Posterior cingulate gyrus (tissue), 11 donors: ENCODE data around the gene YY1.
A peak's percentile ranks its signal among the peaks of the same experiment; 100 is the strongest.
"Not testable (repeated sequence)": the region's sequence is repeated elsewhere in the genome, so short reads cannot be mapped to it uniquely, and the experiment has no call there.

ENCODE experiments used
- DNase-seq, 10 donors: peaks; one replicate each; pipeline versions ENCODE4 v3.0.0 to v3.0.0-alpha.2; 2020 to 2021; ENCODE audit warnings: mixed read lengths in 3 of 10
- intact Hi-C: fragments of 100-400 bp; cut with DNase I; formaldehyde crosslinking; loops from one replicate; pipeline ENCODE4 v1.15.1; 2023

Gene YY1

GRCh38 chr14:100306101-100306997 is 67.4 kb downstream of the YY1 start, which contains the start of gene SLC25A29:
Gene SLC25A29, minus strand, starts transcription at chr14:100306444. Its CDS starts 212 bp downstream, at chr14:100306232.
- intact Hi-C loops: loop anchor here (2.0 to 10.0 kb wide), 4 partner anchors 34 to 322 kb away; partner anchors contain the start of gene WDR25
- DNase-seq: peak; percentile 86 to 99 (median 91)

- intact Hi-C loops: loop anchor here (2.0 to 10.0 kb wide), 4 partner anchors 34 to 322 kb away; partner anchors contain the start of gene WDR25
- DNase-seq: peak in 2 of 10 donors; percentile 35 to 89
These were observed 68.2 kb downstream of the YY1 start for GRCh38 chr14:100306998-100307765.

GRCh38 chr14:100307766-100308426 is 69.0 kb downstream of the YY1 start:
- intact Hi-C loops: loop anchor here (2.0 to 10.0 kb wide), 4 partner anchors 33 to 323 kb away; partner anchors contain the start of gene WDR25
- DNase-seq: peak in 1 of 10 donors; percentile 72

- intact Hi-C loops: loop anchor here (5.0 to 10.0 kb wide), 3 partner anchors 66 to 324 kb away; partner anchors contain the start of gene WDR25
These were observed 69.5 kb downstream of the YY1 start for GRCh38 chr14:100308427-100308792.

GRCh38 chr14:100309028-100309737 is 70.2 kb downstream of the YY1 start:
- DNase-seq: no peak
- intact Hi-C loops: loop anchor here (5.0 to 10.0 kb wide), 3 partner anchors 67 to 324 kb away; partner anchors contain the start of gene WDR25

More at GRCh38 chr14:100308427-100308792, 69.5 kb downstream of the YY1 start:
- DNase-seq: not testable (repeated sequence)

- DNase-seq, intact Hi-C loops: not testable (repeated sequence)
These were observed 73.3 kb downstream of the YY1 start for GRCh38 chr14:100312110-100312876.

- intact Hi-C loops: no loop called here
- no peak for DNase-seq
These were observed 74.0 kb downstream of the YY1 start for GRCh38 chr14:100312877-100313400.

- no peak for DNase-seq
- intact Hi-C loops: no loop called here
These were observed 74.7 kb downstream of the YY1 start for GRCh38 chr14:100313464-100314230.

GRCh38 chr14:100314724-100315123 is 75.8 kb downstream of the YY1 start:
- no peak for DNase-seq
- intact Hi-C loops: no loop called here

GRCh38 chr14:100317389-100317788 is 78.4 kb downstream of the YY1 start:
- intact Hi-C loops: no loop called here
- no peak for DNase-seq

GRCh38 chr14:100317912-100318808 is 79.2 kb downstream of the YY1 start:
- peak in 5 of 10 donors; percentile 45 to 91 (median 52) for DNase-seq
- intact Hi-C loops: no loop called here

- DNase-seq: no peak
- intact Hi-C loops: no loop called here
These were observed 81.4 kb downstream of the YY1 start for GRCh38 chr14:100320157-100320856.

- DNase-seq: no peak
- intact Hi-C loops: no loop called here
These were observed 82.7 kb downstream of the YY1 start for GRCh38 chr14:100321473-100322137.

- DNase-seq: no peak
- intact Hi-C loops: no loop called here
These were observed 83.4 kb downstream of the YY1 start for GRCh38 chr14:100322138-100322957.
